ENCODE results near the gene CRYBB1. TPM values are rescaled to one million over a fixed set of nuclear protein-coding genes. Genes with fewer than 3 reads are reported as not detected.

The CRYBB1 gene
- total RNA-seq, 4 donors from 2014 or later = 1.0 TPM; not detected in 3

- H3K27ac ChIP-seq = peak overlapping the region in 2 of 3 donors; percentile 3 to 18
- intact Hi-C loops (cut with DNase I) = no loop called here
- 10 to 17% methylated on average over 10 of the region's 10 CpGs for WGBS, 2 donors
These were observed 47.7 kb downstream of the CRYBB1 start for GRCh38 chr22:26570115-26570514.

GRCh38 chr22:26568207-26568706 is 49.6 kb downstream of the CRYBB1 start:
- H3K36me3 ChIP-seq = no peaks in the 10 kb centered on the region
- DNase-seq = no peak
- H3K27ac ChIP-seq = no peak overlapping the region
- intact Hi-C loops (cut with DNase I) = no loop called here
- 69 to 81% methylated on average over 11 of the region's 11 CpGs for WGBS, 2 donors
- H3K4me3 ChIP-seq (replicated peaks in 1 of 3) = no peak overlapping the region
- no peaks in the 10 kb centered on the region for H3K27me3 ChIP-seq
- TF ChIP-seq, protein P1, sequence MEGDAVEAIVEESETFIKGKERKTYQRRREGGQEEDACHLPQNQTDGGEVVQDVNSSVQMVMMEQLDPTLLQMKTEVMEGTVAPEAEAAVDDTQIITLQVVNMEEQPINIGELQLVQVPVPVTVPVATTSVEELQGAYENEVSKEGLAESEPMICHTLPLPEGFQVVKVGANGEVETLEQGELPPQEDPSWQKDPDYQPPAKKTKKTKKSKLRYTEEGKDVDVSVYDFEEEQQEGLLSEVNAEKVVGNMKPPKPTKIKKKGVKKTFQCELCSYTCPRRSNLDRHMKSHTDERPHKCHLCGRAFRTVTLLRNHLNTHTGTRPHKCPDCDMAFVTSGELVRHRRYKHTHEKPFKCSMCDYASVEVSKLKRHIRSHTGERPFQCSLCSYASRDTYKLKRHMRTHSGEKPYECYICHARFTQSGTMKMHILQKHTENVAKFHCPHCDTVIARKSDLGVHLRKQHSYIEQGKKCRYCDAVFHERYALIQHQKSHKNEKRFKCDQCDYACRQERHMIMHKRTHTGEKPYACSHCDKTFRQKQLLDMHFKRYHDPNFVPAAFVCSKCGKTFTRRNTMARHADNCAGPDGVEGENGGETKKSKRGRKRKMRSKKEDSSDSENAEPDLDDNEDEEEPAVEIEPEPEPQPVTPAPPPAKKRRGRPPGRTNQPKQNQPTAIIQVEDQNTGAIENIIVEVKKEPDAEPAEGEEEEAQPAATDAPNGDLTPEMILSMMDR (IDR thresholded peaks at IDR 0.05) = no peak
- TF ChIP-seq POLR2A (IDR thresholded peaks at IDR 0.05) = no peak
- no peaks in the 10 kb centered on the region for H3K9me3 ChIP-seq
- H3K4me1 ChIP-seq = peaks cover 39 to 58% of the 10 kb centered on the region in 2 donors

More at GRCh38 chr22:26570115-26570514, 47.7 kb downstream of the CRYBB1 start:
- no peak for TF ChIP-seq POLR2A (IDR thresholded peaks at IDR 0.05)
- TF ChIP-seq, protein P1 (IDR thresholded peaks at IDR 0.05) = no peak
- H3K9me3 ChIP-seq = no peaks in the 10 kb centered on the region
- peaks cover 29 to 40% of the 10 kb centered on the region in 2 donors for H3K4me1 ChIP-seq
- H3K36me3 ChIP-seq = no peaks in the 10 kb centered on the region
- H3K4me3 ChIP-seq (replicated peaks in 1 of 3) = no peak overlapping the region
- no peaks in the 10 kb centered on the region for H3K27me3 ChIP-seq
- DNase-seq = peak; percentile 60 to 71

- TF ChIP-seq POLR2A (IDR thresholded peaks at IDR 0.05) = no peak
- TF ChIP-seq, protein P1 (IDR thresholded peaks at IDR 0.05) = no peak
- H3K9me3 ChIP-seq = no peaks in the 10 kb centered on the region
- no peak for DNase-seq
- intact Hi-C loops (cut with DNase I) = no loop called here
- peaks cover 45 to 65% of the 10 kb centered on the region in 2 donors for H3K4me1 ChIP-seq
- no peak overlapping the region for H3K27ac ChIP-seq
- H3K36me3 ChIP-seq = no peaks in the 10 kb centered on the region
- no peaks in the 10 kb centered on the region for H3K27me3 ChIP-seq
- H3K4me3 ChIP-seq (replicated peaks in 1 of 3) = no peak overlapping the region
- WGBS, 2 donors = 76 to 87% methylated on average over 2 of the region's 2 CpGs
These were observed 50.2 kb downstream of the CRYBB1 start for GRCh38 chr22:26567610-26568009.

GRCh38 chr22:26566994-26567393 is 50.8 kb downstream of the CRYBB1 start:
- H3K27ac ChIP-seq = no peak overlapping the region
- WGBS, 2 donors = 93 to 94% methylated on average over 3 of the region's 3 CpGs
- no peak overlapping the region for H3K4me3 ChIP-seq (replicated peaks in 1 of 3)
- no peak for DNase-seq
- TF ChIP-seq, protein P1 (IDR thresholded peaks at IDR 0.05) = no peak
- no peak for TF ChIP-seq POLR2A (IDR thresholded peaks at IDR 0.05)
- H3K9me3 ChIP-seq = no peaks in the 10 kb centered on the region
- H3K27me3 ChIP-seq = no peaks in the 10 kb centered on the region
- H3K36me3 ChIP-seq = no peaks in the 10 kb centered on the region
- intact Hi-C loops (cut with DNase I) = no loop called here
- H3K4me1 ChIP-seq = peaks cover 51 to 71% of the 10 kb centered on the region in 2 donors

DNA sequence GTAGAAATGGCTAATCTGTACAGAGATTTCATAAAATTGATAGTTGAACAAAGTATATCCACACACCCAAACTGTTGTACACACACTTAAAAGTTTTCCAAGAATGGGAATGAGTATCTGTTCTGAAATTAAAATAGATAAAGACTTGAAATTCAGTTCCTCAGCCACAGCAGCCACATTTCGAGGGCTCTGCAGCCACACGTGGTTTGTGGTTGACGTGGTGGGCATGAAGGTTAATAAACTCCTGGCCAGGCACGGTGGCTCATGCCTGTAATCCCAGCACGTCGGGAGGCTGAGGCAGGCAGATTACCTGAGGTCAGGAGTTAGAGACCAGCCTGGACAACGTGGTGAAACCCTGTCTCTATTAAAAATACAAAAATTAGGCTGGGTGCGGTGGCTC is 51.9 kb downstream of the CRYBB1 start:
- intact Hi-C loops (cut with DNase I) = no loop called here
- no peak for DNase-seq
- no peaks in the 10 kb centered on the region for H3K36me3 ChIP-seq
- H3K4me3 ChIP-seq (replicated peaks in 1 of 3) = no peak overlapping the region
- WGBS, 2 donors = 87 to 89% methylated on average over 8 of the region's 8 CpGs
- H3K9me3 ChIP-seq = no peaks in the 10 kb centered on the region
- no peaks in the 10 kb centered on the region for H3K27me3 ChIP-seq
- no peak for TF ChIP-seq POLR2A (IDR thresholded peaks at IDR 0.05)
- H3K27ac ChIP-seq = peak overlapping the region; percentile 81 to 84 (median 83)
- peaks cover 58 to 75% of the 10 kb centered on the region in 2 donors for H3K4me1 ChIP-seq
